Amygdala (tissue), 56 donors: Measurements from ENCODE around the gene ANKIB1.
A peak's percentile ranks its signal among the peaks of the same experiment; 100 is the strongest.
"Not testable (repeated sequence)": the region's sequence is repeated elsewhere in the genome, so short reads cannot be mapped to it uniquely, and the experiment has no call there.

Experiments used
- DNase-seq, 56 donors: peaks; one replicate each; lab custom pipeline; 2025; lab: John Stamatoyannopoulos, UW

Gene ANKIB1

DNA sequence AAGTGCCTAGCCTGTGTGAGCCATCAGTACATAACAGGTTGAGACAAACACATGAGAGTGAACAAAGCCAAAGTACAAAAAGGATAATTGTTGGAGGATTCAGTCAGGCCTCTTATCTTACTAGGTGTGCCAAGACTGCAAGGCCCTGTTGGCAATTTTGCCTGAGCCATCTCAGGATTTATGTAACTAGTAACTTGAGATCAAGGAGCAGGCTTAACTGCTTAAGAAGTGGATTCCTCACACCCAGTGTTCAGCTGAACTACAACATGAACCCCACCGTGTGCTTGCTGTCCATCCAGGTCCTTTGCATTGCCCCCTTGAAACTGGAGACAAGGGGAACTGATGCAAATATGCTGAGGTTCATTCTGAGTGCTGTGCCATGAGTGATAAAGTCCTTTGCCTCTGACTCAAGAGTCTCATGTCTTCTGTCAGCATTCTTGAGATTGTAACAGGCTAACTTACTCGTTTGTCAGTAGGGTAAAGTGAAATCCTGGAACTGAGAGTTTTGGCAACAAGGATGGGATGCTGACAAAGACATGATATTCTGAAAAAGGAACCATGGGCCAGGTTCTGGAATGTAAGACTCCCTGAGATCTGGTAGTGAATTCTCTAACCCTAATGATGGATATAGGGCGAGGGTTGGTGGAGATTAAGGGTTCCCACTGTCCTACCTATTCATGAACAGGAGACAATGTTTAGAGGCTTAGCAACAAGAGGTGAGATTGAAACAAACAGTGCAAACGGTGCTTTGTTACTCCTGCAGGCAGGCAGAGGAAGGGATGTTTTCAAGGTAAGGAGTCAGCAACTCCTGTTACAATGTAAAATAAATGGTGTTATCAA, 157.4 kb downstream of the ANKIB1 start:
- DNase-seq = no peak

DNA sequence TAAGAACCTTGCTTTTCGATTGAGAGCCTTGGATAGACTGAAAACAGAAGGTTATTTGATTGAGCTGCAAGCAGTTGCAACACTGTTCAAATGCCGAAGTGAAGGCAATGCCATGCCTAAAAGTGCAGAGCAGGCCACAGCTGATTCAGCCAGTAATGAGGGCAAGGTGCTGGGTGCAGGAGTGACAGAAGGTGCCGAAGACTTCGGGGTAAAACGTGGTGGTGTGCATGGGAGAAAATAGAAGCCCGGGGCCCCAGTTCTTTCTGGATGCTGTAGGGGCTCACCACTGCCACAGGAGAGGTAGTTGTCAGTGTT, 157.9 kb downstream of the ANKIB1 start:
- no peak for DNase-seq

DNA sequence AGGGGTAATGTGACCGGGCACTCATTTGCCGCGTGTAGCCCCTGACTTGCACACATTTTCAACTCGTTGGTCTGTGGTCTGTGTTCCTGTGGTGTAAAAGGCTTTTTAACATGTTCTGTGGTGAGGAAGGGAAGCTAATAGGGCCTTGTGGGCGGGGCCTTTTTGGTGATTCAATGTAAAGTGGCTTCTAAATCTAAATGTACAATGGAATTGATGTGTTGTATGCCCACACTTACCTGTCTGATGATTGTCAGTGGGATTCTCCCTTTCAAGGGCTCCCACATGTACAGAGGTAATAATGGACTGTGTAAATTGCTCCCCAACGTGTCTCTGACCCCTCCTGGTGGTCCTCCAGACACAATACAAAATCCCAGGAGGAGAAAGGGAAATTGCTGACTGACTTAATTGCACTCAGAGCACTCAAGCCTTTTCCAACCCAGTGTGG, 158.4 kb downstream of the ANKIB1 start:
- no peak for DNase-seq

DNA sequence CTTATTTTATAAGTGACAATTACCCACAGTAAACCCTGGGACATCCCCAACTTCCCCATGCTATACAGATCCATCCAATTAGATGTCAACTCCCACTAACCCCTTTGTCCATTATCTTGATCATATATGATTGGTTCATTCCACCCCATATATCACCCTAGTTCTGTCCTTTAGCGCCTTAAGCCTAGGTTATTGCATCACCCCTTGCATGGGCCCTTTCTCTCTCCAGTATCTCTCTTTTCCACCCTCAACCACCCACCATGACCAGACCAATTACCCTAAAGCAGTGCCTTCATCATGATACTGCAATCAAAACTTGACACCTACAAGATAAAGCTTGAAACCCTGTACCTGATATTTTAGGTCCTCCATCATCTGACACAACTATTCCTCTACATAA, 163.6 kb downstream of the ANKIB1 start:
- no peak for DNase-seq

DNA sequence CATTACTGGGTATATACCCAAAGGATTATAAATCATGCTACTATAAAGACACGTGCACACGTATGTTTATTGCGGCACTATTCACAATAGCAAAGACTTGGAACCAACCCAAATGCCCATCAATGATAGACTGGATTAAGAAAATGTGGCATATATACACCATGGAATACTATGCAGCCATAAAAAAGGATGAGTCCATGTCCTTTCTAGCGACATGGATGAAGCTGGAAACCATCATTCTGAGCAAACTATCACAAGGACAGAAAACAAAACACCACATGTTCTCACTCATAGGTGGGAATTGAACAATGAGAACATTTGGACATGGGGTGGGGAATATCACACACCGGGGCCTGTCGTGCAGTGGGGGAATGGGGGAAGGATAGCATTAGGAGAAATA, 164.4 kb downstream of the ANKIB1 start:
- DNase-seq = not testable (repeated sequence)

DNA sequence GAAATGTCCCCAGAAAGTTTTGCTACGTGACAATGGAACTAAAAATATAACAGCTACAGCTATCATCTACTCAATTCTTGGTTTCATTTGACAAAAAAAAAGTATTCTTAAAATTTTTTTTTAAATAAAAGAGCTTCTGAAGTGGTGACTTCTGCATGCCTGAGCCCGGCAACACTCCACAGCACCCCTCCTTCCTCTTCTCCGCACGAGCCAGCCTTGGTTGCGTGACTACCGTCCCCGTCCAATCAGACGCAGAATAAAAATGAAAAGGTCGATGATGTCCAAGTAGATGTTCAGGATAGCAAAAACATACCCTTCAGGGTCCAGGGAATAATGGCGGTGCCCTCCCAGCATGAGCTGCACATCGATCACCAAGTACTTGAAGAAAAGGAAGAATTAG, 167.0 kb downstream of the ANKIB1 start:
- no peak for DNase-seq

DNA sequence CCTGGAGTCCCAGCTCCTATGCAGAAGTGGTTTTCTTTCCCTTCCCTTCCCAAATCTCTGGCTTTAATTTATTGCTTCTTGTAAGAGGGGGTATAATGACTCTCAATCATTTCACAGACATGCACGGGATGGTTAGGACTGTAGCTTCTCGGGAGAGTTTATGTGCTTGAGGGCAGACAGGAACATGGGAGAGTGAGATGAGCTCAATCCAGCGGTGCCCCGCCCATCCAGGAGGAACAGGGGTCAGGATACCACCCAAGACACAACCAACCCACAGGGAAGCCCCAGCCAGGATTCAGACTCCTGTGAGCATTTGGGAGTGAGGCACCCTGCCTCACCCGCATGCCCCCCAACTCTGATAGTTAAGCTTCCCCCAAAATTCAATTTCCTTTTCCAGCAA, 167.8 kb downstream of the ANKIB1 start:
- DNase-seq = no peak

DNA sequence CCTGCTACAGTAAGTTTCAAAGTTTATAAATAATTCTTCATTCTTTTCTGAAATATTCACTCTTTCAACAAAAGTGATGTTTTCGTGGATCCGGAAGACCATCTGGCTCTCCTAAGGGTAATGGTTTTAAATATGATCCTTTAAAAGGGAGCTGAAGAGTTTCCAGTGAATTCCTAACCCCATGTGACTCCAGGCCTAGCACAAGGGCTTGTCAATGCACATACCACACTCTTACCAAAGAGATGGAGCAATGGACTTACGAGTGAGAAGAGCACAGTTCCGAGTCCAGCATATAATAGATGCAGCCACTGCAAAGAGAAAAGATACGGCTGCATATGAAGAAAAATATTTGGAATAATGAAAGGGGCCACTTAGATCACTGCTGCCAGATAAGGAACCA, 169.5 kb downstream of the ANKIB1 start:
- DNase-seq = no peak

DNA sequence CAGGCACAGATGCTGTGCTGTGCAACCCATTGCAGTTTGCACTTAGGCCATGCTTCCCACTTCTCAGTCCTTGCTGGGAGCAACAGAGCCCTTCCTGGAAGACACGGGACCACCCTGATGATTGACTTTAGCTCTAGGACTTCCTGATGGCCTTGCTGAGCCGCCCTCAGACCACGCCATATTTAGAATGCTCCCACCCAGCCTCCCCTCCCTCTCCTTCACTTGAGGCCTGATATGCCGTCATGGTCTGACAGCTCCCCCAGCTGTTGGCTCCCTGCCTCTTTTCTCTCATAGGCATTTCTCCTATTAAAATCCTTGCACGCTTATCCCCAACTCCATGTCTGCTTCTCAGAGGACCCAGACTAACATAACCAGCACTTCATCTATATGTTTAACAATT, 172.1 kb downstream of the ANKIB1 start:
- DNase-seq = peak in 3 of 56 donors; percentile 7 to 13 (median 11)

DNA sequence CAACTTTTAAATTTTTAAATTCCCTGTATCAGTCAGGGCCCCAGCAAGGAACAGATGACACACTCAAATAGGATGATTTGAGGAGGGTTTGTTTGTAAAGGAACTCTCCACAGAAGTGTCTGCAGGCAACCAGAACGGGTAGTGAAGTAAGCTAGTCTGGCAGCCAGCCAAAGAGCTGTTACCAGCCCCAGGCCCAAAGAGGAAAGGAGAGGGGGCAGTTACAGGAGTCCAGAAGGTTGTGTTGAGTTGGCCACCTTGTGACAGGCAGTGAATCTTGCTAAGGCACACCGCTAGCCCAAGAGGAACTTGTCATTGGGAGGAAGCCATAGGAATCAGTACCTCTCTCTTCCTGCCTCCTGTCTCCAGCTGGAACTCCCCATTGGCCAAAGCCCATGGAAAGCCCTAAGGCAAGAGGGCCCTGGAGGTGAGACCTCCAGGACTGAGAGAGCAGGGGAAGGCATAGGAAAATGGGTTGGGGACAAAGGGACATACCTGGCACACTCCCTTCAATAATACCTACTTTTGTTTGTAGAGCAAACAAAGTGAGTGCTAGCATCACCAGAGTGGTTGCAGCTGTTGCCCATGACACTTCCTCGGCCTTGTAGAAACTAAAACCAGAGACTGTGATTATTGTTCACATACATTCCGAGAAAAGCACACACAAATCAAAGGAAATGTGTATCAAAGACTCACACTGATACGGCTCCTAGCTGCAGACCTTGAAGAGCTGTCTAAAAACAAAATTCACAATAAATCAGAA, 176.1 kb downstream of the ANKIB1 start:
- DNase-seq = peak in 1 of 56 donors; percentile 10

DNA sequence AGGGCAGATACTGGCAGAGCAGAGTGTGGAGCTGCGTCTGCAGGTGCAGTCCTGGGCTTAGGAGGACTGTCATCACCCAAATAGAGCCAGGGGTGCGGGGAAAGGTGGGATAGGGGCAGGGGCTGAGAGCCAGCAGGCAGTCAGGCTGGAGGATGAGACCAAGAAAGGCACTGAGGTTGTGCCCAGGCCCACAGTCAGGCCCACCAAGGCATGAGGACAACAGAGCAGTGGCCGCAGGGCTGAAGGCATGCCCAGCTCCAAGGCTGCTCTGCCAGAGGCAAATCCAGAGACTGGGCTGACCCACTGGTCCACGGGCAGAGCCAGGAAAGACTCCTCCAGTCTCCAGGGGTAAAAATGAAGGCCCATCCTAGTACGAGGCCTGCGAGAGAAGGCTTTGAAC, 177.2 kb downstream of the ANKIB1 start:
- no peak for DNase-seq

DNA sequence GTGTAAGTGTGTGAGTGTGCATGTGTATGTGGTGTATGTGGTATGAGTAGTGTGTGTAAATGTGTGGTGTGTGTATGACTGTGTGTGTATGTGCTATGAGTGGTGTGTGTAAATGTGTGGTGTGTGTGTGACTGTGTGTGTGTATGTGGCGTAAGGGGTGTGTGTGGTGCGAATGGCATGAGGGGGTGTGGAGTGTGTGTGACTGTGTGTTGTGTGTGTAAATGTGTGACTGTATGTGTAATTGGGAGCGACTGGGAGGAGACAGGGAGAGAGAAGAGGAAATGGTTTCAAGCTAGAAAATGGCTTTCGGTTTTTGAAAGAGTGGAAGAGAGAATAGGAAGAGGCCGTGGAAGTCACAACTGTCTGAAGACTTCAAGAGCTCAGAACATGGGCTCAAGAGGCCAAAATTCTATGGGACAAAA, 177.9 kb downstream of the ANKIB1 start:
- no peak for DNase-seq

DNA sequence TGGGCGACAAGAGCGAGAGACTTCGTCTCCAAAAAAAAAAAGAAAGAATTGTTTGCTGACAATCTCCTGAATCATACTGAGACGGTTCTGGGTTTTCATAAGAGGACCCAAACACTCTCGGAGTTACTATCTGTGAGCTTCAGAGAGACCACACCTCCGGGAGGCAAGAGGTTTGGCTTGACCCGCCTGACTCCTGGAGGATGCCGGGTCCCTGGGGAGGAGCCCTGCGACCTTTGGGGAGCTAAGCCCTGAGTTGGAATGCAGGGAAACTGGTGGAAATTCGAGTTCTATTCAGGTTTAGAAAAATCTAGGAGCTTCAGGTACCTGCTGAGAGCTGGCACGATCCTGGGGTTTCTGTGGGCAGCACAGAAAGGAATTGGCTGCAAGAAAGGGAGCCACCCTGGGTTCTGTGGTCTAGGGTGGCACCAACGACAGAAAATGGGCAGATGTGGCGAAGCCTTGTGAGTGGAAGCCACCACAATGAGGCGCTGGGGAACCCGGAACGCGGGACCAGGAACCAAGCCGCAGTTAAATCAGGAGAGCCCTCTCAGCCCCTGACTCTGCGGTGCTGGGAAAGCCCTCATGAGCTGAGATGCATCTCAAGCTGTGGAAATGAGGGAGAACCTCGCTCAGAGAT, 179.7 kb downstream of the ANKIB1 start:
- peak in 3 of 56 donors; percentile 4 to 9 (median 5) for DNase-seq

DNA sequence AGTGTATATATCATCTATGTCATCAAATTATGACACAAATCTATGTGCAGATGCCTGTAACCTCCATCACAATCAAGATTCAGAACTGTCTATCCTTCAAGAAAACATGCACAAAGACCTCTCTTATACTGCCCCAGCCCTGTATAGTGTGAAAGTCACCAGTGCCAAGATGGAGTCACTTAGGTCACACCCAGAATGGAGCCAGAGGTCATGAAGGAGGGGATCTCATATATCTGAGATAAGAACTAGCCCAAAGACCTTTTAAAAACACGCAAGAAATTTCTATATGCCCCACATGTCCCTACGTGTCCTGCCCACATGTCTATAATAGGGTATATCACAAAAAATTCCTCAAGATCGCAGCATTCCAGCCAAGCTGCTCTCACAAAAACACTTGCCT, 181.4 kb downstream of the ANKIB1 start:
- no peak for DNase-seq

DNA sequence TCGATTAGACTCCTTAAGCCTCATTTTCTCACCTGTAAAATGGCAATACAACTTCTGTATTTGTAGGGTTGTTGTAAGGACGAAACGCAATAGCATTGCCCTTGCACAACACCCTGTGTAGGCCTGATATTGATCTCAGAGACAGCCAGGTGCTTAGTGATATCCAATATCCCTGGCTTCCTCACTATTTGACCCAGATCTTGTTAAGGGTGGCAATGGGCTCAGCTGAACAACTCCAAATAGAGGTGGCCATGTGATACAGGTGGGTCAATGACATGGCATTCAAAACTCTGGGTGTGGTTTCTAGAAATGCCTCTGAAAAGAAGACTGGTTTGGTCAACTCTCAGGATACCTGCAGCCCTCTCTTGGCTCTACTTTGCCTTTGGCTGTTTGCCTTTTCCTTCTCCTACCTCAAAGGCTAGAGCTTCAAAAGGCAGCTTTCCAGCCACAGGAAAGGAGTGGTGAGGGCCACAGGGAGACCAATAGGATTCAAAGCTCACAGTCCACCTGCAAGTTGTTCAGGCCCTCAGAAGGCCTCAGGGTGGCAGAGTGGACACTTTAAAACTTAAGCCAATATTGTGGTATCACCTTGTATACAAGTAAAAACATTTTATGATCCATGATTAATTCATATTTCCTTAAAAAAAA, 186.6 kb downstream of the ANKIB1 start:
- DNase-seq = no peak

DNA sequence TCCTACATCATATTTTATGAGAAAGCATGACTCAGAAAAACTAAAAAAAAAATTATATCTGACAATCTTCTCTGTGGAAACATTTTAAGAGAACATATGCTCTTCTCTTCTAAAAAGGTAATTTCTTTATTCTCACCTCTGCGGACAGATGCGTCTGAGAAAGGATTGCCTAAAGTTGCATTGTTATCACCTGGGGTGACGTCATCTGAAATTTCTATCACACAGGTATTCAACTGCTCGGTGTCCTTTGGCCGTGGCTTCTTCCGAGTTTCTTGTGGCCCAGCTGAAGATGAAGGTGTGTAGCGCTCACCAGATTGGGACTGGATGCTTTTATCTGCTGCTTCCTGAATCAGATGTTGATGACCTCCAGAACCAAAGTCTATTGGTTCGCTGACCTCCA, 187.2 kb downstream of the ANKIB1 start:
- DNase-seq = no peak

DNA sequence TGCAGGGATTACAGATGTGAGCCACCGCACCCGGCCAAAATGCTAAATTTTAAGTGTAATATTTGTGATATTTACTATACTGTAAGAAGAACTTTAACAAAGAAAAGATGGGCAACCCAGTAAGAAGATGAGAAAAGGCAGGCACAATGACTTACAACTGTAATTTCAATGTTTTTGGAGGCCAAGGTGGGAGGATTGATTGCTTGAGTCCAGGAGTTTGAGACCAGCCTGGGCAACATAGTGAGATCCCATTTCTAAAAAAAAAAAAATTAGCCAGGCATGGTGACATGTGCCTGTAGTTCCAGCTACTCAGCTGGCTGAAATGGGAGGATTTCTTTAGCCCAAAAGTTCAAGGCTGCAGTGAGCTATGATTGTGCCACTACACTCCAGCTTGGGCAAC, 189.8 kb downstream of the ANKIB1 start:
- DNase-seq = no peak

DNA sequence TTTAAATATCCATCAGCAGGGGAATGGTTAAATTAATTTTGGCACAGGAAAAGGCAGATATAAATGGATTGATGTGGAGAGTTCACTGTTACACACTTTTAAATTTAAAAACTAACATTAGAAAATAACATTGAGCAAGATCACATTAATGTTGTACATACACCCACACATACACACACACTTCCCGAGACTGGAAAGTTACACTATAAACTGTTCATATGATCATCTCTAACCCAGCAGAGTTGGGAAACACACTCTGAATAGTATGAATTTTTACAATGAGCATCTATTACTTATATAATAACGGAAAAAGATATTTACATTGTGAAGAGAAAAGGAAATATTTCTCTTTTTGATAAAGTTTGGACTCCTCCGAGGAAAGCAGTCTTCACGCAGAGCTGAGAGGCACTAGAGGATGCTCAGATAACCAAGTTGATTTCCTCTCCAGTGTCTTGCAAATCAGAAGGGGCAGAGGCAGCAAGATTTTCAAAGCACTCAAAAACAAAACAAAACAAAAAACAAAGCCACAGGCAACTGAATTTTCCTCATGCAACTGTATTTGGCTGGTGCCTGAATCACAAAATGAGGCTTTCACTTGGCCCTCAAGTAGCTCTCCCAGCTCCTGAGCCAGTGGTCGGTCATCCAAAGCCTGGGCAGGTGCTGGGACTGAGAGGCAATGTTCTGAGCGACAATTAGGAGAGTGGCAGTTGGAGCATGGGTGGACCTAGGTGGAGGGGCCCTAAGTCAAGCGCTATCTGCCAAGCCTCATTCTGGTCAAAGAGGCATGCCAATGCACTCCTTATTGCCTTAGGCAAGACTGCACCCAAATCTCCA, 191.1 kb downstream of the ANKIB1 start:
- DNase-seq = no peak

DNA sequence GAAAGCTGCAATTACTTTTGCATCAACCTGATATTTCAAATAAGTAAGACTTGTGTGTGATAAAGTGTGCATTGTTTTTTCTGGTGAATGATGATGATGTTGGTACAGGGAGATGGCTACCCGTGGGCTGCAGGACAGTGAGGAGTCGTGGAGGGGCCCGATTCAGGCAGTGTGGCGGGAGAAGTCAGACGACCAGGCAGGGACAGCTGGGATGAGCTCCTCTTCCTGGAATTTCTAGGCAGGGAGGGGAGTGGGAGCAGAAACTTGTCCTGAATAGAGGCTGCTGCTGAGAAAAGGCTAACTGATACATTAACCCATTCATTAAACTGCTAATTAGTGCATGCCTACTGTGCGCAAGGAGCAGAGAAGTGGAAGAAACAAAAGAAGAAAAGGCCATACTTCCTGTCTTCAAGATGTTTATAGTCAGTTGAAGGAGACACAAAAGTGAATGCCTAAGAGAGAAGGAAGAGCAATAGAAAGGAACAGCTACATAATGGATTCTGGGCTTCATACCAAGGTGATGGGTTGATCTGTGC, 192.2 kb downstream of the ANKIB1 start:
- no peak for DNase-seq

DNA sequence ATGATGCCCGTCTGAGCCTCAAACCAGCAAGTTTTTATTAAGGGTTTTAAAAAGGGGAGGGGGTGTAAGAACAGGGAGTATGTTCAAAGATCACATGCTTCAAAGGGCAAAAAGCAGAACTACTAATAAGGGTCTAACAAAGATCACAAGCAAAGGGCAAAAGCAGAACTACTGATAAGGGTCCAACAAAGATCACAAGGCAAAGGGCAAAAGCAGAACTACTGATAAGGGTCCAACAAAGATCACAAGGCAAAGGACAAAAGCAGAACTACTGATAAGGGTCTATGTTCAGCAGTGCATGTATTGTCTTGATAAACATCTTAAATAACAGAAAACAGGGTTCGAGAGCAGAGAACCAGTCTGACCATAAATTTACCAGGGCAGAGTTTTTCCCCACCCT, 196.9 kb downstream of the ANKIB1 start:
- not testable (repeated sequence) for DNase-seq
